Esophagus (tissue), 2 donors: Measurements from ENCODE around the gene OTOR. TPM values are rescaled to one million over a fixed set of nuclear protein-coding genes. Genes with fewer than 3 reads are reported as not detected.

ENCODE experiments used
- H3K27ac ChIP-seq, 2 donors: one replicate each; pipeline ENCODE4 v1.5.1; 2013; ENCODE audit warnings: low read depth in 2 of 2, mild to moderate bottlenecking in 2 of 2, inconsistent platforms in 1 of 2, low read length in 1 of 2, moderate library complexity in 1 of 2
- H3K27me3 ChIP-seq, 2 donors: one replicate each; pipeline ENCODE4 v1.6.1; 2013; ENCODE audit warnings: low read length in 2 of 2, control low read depth in 1 of 2, mild to moderate bottlenecking in 1 of 2; ENCODE audit not compliant: insufficient read depth in 2 of 2, control insufficient read depth in 1 of 2
- H3K36me3 ChIP-seq, 2 donors: one replicate each; pipeline ENCODE4 v1.6.1; 2013; ENCODE audit warnings: low read length in 1 of 2; ENCODE audit not compliant: control insufficient read depth in 2 of 2, insufficient read depth in 2 of 2
- H3K4me1 ChIP-seq, 2 donors: one replicate each; pipeline ENCODE4 v1.6.1; 2013; ENCODE audit warnings: low read length in 1 of 2; ENCODE audit not compliant: control insufficient read depth in 2 of 2, insufficient read depth in 2 of 2
- H3K4me3 ChIP-seq, 2 donors: one replicate each; pipeline ENCODE4 v1.5.1; 2013; ENCODE audit warnings: low read length in 2 of 2, mild to moderate bottlenecking in 2 of 2, low read depth in 1 of 2, moderate library complexity in 1 of 2
- H3K9me3 ChIP-seq, 2 donors: one replicate each; pipeline ENCODE4 v1.6.1; 2013; ENCODE audit warnings: mild to moderate bottlenecking in 2 of 2, low read depth in 1 of 2, low read length in 1 of 2, moderate library complexity in 1 of 2; ENCODE audit not compliant: control insufficient read depth in 2 of 2, insufficient read depth in 1 of 2
- WGBS, 2 donors: extraction: QIAGEN DNeasy Blood & Tissue Kit; methylation state at CpG; one replicate each; pipeline ENCODE4 v1.1.7; 2013; 5-methylcytosine and 5-hydroxymethylcytosine counted together
- polyA plus RNA-seq, 2 donors: library from polyadenylated mRNA; stranded (reverse); fragments of 200-250 nt; gene quantifications; one replicate each; pipeline ENCODE4 v1.2.3, GENCODE V29; 2013
- donor health status: healthy with polysubstance abuse.
- donor health status: Bipolar disorder and iron deficiency.

OTOR gene
- polyA plus RNA-seq, 2 donors, result not detected

DNA sequence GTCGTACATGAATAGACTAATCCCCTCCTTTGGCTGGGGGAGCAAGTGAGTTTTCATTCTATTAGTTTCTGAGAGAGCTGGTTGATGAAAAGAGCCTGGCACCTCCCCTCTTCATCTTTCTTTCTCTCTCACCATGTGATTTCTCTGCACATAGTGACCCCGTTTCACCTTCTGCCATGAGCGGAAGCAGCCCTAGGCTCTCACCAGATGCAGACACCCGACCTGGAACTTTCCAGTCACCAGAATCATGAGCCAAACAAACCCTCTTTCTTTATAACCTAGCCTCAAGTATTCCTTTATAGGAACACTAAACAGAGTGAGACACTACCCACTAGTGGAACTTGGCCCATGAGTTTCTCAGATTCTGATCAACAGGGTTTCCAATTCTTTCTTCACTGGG lies 16.4 kb downstream of the OTOR start:
- Histone ChIP-seq H3K9me3 (no peaks in the 10 kb centered on the region), H3K27me3 (no peaks in the 10 kb centered on the region), H3K4me1 (no peaks in the 10 kb centered on the region), H3K4me3 (no peak overlapping the region), H3K36me3 (no peaks in the 10 kb centered on the region), H3K27ac (no peak overlapping the region)
- WGBS, 2 donors, result 45 to 47% methylated on average over 4 of the region's 4 CpGs

DNA sequence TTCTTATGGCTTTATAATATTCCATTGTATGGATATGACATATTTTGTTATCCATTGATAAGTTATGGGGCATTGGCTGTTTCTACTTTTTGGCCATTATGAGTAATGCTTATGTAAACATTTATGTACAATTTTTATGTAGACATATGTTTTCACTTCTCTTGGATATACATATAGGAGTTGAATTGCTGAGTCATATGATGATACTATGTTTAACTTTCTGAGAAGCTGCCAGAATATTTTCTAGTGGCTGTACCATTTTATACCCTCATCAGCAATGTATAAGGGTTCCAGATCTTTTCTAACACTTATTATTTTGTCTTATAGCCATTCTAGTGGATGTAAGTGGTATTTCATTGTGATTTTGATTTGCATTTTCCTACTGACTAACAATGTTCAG lies 23.1 kb downstream of the OTOR start:
- Histone ChIP-seq H3K9me3 (peaks cover 0 to 3% of the 10 kb centered on the region in 2 donors), H3K4me3 (no peak overlapping the region), H3K4me1 (no peaks in the 10 kb centered on the region), H3K36me3 (no peaks in the 10 kb centered on the region), H3K27me3 (no peaks in the 10 kb centered on the region), H3K27ac (no peak overlapping the region)

DNA sequence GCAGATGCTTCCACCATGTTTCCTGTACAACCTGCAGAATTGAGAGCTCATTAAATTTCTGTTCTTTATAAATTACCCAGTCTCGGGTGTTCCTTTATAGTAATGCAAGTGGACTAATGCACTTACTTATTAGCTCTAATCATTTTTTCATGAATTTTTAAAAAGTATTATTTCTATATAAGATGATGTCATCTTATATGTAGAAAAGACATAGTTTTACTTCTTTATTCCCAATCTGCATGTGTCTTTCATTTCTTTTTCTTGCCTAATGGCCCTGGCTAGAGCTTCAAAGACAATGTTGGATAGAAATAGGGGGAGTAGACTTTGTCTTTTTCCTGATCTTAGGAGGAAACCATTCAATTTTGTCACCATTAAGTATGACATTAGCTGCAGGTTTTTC lies 27.8 kb downstream of the OTOR start:
- WGBS, 2 donors, result 71 to 74% methylated on average over 1 of the region's 1 CpG
- Histone ChIP-seq H3K9me3 (peaks cover 0 to 3% of the 10 kb centered on the region in 2 donors), H3K36me3 (no peaks in the 10 kb centered on the region), H3K27ac (no peak overlapping the region), H3K4me1 (no peaks in the 10 kb centered on the region), H3K4me3 (no peak overlapping the region), H3K27me3 (no peaks in the 10 kb centered on the region)

DNA sequence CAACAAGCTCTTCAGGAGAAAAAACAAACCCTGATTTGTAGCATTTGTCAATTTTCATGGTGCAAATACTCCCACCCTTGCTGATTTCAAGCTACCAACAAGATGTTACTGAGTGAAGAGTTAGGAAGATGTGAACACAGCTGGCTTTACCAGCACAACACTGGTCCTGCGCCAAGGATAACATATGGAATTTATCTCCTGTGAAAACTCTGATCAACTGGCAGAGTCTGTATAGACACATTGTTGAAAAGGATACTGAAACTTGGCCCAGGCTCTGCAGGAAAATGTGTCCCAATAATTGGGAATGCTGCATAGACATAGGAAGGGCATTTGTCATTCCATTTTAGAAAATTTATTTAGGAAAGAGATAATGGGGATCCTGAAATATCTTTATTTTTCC lies 29.0 kb downstream of the OTOR start:
- no peaks in the 10 kb centered on the region for H3K4me1 ChIP-seq
- H3K27ac ChIP-seq, result no peak overlapping the region
- WGBS, 2 donors, result 73 to 79% methylated on average over 1 of the region's 1 CpG
- H3K4me3 ChIP-seq, result no peak overlapping the region
- H3K36me3 ChIP-seq, result no peaks in the 10 kb centered on the region
- H3K9me3 ChIP-seq, result peaks cover 0 to 4% of the 10 kb centered on the region in 2 donors
- H3K27me3 ChIP-seq, result no peaks in the 10 kb centered on the region

DNA sequence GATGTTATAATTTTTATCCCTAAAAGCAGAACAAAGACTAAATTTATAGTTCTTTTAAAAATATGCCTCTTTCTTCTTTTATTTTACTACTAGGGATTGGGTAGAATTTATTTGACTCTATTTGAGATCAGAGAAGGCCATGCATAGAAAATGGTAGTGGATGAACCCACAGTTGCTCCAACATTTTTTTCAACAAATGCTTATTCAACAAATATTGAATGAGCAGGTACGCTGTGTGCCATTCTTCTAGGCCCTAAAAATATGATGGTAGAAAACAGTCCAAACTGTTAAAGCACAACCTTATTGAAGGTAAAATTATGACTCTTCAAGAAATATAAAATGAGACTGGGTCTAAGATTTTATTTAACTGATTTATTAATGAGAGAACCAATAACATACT lies 30.0 kb downstream of the OTOR start:
- H3K27me3 ChIP-seq, result no peaks in the 10 kb centered on the region

DNA sequence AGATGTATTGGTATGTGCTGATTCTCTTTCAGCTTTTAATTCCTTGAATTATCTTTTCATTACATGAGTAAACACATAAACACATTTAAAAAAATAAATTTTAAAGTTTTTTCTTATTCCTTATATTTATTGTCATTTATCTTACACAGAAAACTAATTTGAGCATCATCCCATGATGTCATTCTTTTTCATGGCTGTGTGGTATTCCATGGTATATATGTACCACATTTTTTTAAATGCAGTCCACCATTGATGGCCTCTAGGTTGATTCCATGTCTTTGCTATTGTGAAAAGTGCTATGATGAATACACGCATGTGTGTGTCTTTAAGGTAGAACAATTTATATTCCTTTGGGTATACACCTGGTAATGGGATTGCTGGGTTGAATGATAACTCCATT lies 33.3 kb downstream of the OTOR start:
- Histone ChIP-seq H3K27me3 (no peaks in the 10 kb centered on the region), H3K36me3 (no peaks in the 10 kb centered on the region), H3K4me3 (no peak overlapping the region), H3K27ac (no peak overlapping the region), H3K9me3 (peaks cover 0 to 3% of the 10 kb centered on the region in 2 donors), H3K4me1 (no peaks in the 10 kb centered on the region)
- 93% methylated on average over 1 of the region's 1 CpG for WGBS, 2 donors

More for the DNA sequence above, 30.0 kb downstream of the OTOR start:
- Histone ChIP-seq H3K9me3 (peaks cover 0 to 5% of the 10 kb centered on the region in 2 donors), H3K36me3 (no peaks in the 10 kb centered on the region), H3K4me3 (no peak overlapping the region), H3K27ac (no peak overlapping the region), H3K4me1 (no peaks in the 10 kb centered on the region)
- 89 to 93% methylated on average over 1 of the region's 1 CpG for WGBS, 2 donors

DNA sequence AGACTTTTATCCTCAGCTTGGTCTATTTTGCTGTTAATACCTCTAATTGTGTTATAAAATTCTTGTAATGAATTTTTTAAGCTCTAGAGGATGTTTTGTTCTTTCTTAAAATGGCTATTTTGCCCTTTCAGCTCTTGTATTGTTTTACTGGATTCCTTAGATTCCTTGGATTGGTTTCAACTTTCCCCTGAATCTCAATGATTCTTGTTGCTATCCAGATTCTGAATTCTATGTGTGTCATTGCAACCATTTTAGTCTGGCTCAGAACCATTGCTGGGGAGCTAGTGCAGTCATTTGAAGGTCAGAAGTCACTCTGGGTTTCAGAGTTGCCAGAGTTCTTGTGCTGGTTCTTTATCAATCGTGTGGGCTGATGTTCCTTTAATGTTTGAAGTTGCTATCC lies 37.1 kb downstream of the OTOR start:
- H3K4me3 ChIP-seq, result no peak overlapping the region
- 64 to 76% methylated on average over 1 of the region's 1 CpG for whole genome bisulfite sequencing, 2 donors
- no peaks in the 10 kb centered on the region for H3K27me3 ChIP-seq
- no peaks in the 10 kb centered on the region for H3K36me3 ChIP-seq
- H3K4me1 ChIP-seq, result no peaks in the 10 kb centered on the region
- no peak overlapping the region for H3K27ac ChIP-seq
- H3K9me3 ChIP-seq, result peaks cover 0 to 3% of the 10 kb centered on the region in 2 donors

Other genes with a start within 250 kb of the OTOR start
- 1 to 10 TPM; 5.2 to 7.3 TPM for gene KIF16B, start 174.9 kb upstream of the OTOR start, polyA plus RNA-seq
- 10 to 100 TPM; 26.8 to 35.1 TPM for gene SNRPB2, start 18.3 kb upstream of the OTOR start, polyA plus RNA-seq